Suprapubic skin (tissue), 4 donors: ENCODE results near the gene CRACR2B. TPM values are rescaled to one million over a fixed set of nuclear protein-coding genes. Genes with fewer than 3 reads are reported as not detected.

Experiments
- DNase-seq, 2 donors: peaks; one replicate each; pipeline ENCODE4 v3.0.0-alpha.2; 2019; ENCODE audit warnings: low spot score in 2 of 2
- H3K27ac ChIP-seq: fragments of 200-600 bp; sonication (generic); one replicate; pipeline ENCODE4 v1.5.1; 2019
- H3K27me3 ChIP-seq: fragments of 200-600 bp; sonication (generic); one replicate; pipeline ENCODE4 v1.5.1; 2019
- H3K36me3 ChIP-seq: fragments of 200-600 bp; sonication (generic); one replicate; pipeline ENCODE4 v1.5.1; 2019
- H3K4me1 ChIP-seq: fragments of 200-600 bp; sonication (generic); one replicate; pipeline ENCODE4 v1.5.1; 2019
- H3K4me3 ChIP-seq: fragments of 200-600 bp; sonication (generic); one replicate; pipeline ENCODE4 v1.5.1; 2019; ENCODE audit warnings: mild to moderate bottlenecking
- H3K9me3 ChIP-seq: fragments of 200-600 bp; sonication (generic); one replicate; pipeline ENCODE4 v1.5.1; 2019
- CTCF ChIP-seq, 2 donors: fragments of 200-600 bp in 1 of 2; fragments of 450-650 bp in 1 of 2; sonication (generic) in 1 of 2; IDR thresholded peaks; one replicate each; pipeline ENCODE4 v1.5.1; 2016 to 2019; ENCODE audit warnings: antibody characterized with exemption in 2 of 2, mild to moderate bottlenecking in 1 of 2, moderate library complexity in 1 of 2
- EP300 ChIP-seq: sonication (generic); formaldehyde crosslinking; IDR thresholded peaks from one replicate; pipeline ENCODE4 v1.6.1; 2017; ENCODE audit warnings: antibody characterized with exemption
- POLR2A ChIP-seq, 2 donors: fragments of 450-650 bp; IDR thresholded peaks; one replicate each; pipeline ENCODE4 v1.6.1; 2017; ENCODE audit warnings: antibody characterized with exemption in 2 of 2, mild to moderate bottlenecking in 2 of 2, moderate library complexity in 2 of 2
- POLR2AphosphoS5 ChIP-seq, 3 donors: sonication (generic); formaldehyde crosslinking; IDR thresholded peaks; one replicate each; pipeline ENCODE4 v1.6.1; 2017; ENCODE audit warnings: antibody characterized with exemption in 3 of 3
- WGBS: methylation state at CpG from one replicate; pipeline ENCODE4 v1.1.5; 2018; 5-methylcytosine and 5-hydroxymethylcytosine counted together
- total RNA-seq, 4 donors: library from RNA; depleted of rRNA; stranded (reverse); fragments of >200 nt; gene quantifications; one replicate each; pipeline ENCODE4 v1.1.0, GENCODE V29; 2016

The CRACR2B gene
- total RNA-seq, 4 donors from 2014 or later = 14.0 to 35.5 (median 29.6) TPM

GRCh38 chr11:799641-800316, 27.9 kb upstream of the CRACR2B start:
- no peaks in the 10 kb centered on the region for H3K27me3 ChIP-seq
- H3K9me3 ChIP-seq = no peaks in the 10 kb centered on the region
- WGBS = no CpG with 5 or more reads among the region's 32 CpGs
- no peak overlapping the region for H3K4me3 ChIP-seq
- peaks cover 48% of the 10 kb centered on the region for H3K4me1 ChIP-seq
- no peak overlapping the region for H3K27ac ChIP-seq
- H3K36me3 ChIP-seq = peaks cover 23% of the 10 kb centered on the region
- DNase-seq = no peak
- TF ChIP-seq POLR2AphosphoS5 (IDR thresholded peaks at IDR 0.05) (no peak), CTCF (IDR thresholded peaks at IDR 0.05) (no peak), POLR2A (IDR thresholded peaks at IDR 0.05) (no peak), EP300 (no peak)

GRCh38 chr11:800473-800872, 27.2 kb upstream of the CRACR2B start:
- H3K4me1 ChIP-seq = peaks cover 47% of the 10 kb centered on the region
- WGBS = 94% methylated on average over 19 of the region's 30 CpGs

GRCh38 chr11:801097-801780, 26.5 kb upstream of the CRACR2B start:
- Histone ChIP-seq H3K27ac (no peak overlapping the region), H3K4me1 (peaks cover 44% of the 10 kb centered on the region), H3K9me3 (no peaks in the 10 kb centered on the region), H3K4me3 (no peak overlapping the region), H3K27me3 (no peaks in the 10 kb centered on the region), H3K36me3 (peaks cover 23% of the 10 kb centered on the region)
- WGBS = 89% methylated on average over 15 of the region's 20 CpGs
- TF ChIP-seq POLR2A (IDR thresholded peaks at IDR 0.05) (no peak), EP300 (no peak)
- DNase-seq = no peak

More at GRCh38 chr11:800473-800872, 27.2 kb upstream of the CRACR2B start:
- H3K27me3 ChIP-seq = no peaks in the 10 kb centered on the region
- H3K36me3 ChIP-seq = peaks cover 23% of the 10 kb centered on the region
- no peak overlapping the region for H3K27ac ChIP-seq
- no peaks in the 10 kb centered on the region for H3K9me3 ChIP-seq
- TF ChIP-seq EP300 (no peak), POLR2AphosphoS5 (IDR thresholded peaks at IDR 0.05) (no peak), CTCF (IDR thresholded peaks at IDR 0.05) (no peak), POLR2A (IDR thresholded peaks at IDR 0.05) (no peak)
- DNase-seq = no peak
- no peak overlapping the region for H3K4me3 ChIP-seq

- no peaks in the 10 kb centered on the region for H3K27me3 ChIP-seq
- H3K27ac ChIP-seq = no peak overlapping the region
- no peak for DNase-seq
- 95% methylated on average over 19 of the region's 21 CpGs for WGBS
- peaks cover 23% of the 10 kb centered on the region for H3K36me3 ChIP-seq
- TF ChIP-seq EP300 (no peak), CTCF (IDR thresholded peaks at IDR 0.05) (no peak), POLR2AphosphoS5 (IDR thresholded peaks at IDR 0.05) (no peak), POLR2A (IDR thresholded peaks at IDR 0.05) (no peak)
- peaks cover 36% of the 10 kb centered on the region for H3K4me1 ChIP-seq
- H3K9me3 ChIP-seq = no peaks in the 10 kb centered on the region
- H3K4me3 ChIP-seq = no peak overlapping the region
Measured at GRCh38 chr11:802018-802617, 25.6 kb upstream of the CRACR2B start.

GRCh38 chr11:802693-803466, 24.8 kb upstream of the CRACR2B start:
- Histone ChIP-seq H3K9me3 (no peaks in the 10 kb centered on the region), H3K27ac (no peak overlapping the region), H3K4me1 (peaks cover 30% of the 10 kb centered on the region), H3K4me3 (no peak overlapping the region), H3K27me3 (no peaks in the 10 kb centered on the region), H3K36me3 (peaks cover 23% of the 10 kb centered on the region)
- WGBS = 91% methylated on average over 18 of the region's 28 CpGs
- TF ChIP-seq POLR2A (IDR thresholded peaks at IDR 0.05) (no peak), CTCF (IDR thresholded peaks at IDR 0.05) (no peak), POLR2AphosphoS5 (IDR thresholded peaks at IDR 0.05) (no peak)
- no peak for DNase-seq
